HEK293 (cell line): ENCODE measurements around the gene TTC22.

Source experiments
- CTCF ChIA-PET: fragments of 350-600 bp; formaldehyde crosslinking; extraction: SDS; loops from one replicate; lab custom pipeline; 2021; ENCODE audit warnings: antibody characterized with exemption; lab: Yijun Ruan, JAX
- POLR2A ChIA-PET: fragments of 300-600 bp; formaldehyde crosslinking; extraction: SDS; loops from one replicate; lab custom pipeline; 2020; ENCODE audit warnings: antibody characterized with exemption, inconsistent platforms; lab: Yijun Ruan, JAX
- H3K27ac ChIP-seq: fragments of 200-500 bp; sonication (Bioruptor generic); 2 replicates; pipeline ENCODE4 v1.5.1; 2014; ENCODE audit warnings: low read depth, low read length, control low read depth, inconsistent platforms; ENCODE audit errors: extremely low read depth
- H3K36me3 ChIP-seq, 2 experiments: fragments of 200-500 bp in 1 of 2; sonication (Bioruptor generic) in 1 of 2; 1 replicate in 1 of 2; 2 replicates in 1 of 2; pipeline ENCODE4 v1.5.1; 2014 to 2017; ENCODE audit warnings: inconsistent platforms in 2 of 2, low read length in 2 of 2; ENCODE audit not compliant: control insufficient read depth in 2 of 2, insufficient read depth in 1 of 2
- H3K4me1 ChIP-seq: fragments of 200-500 bp; sonication (Bioruptor generic); 2 replicates; pipeline ENCODE4 v1.5.1; 2014; ENCODE audit warnings: mild to moderate bottlenecking, low read length, inconsistent platforms; ENCODE audit not compliant: control insufficient read depth, insufficient read depth
- H3K4me3 ChIP-seq: 2 replicates; pipeline ENCODE4 v1.5.1; 2011; ENCODE audit warnings: low read depth, mild to moderate bottlenecking, control low read depth, low read length, moderate library complexity
- H3K9me3 ChIP-seq: fragments of 200-500 bp; sonication (Bioruptor generic); 2 replicates; pipeline ENCODE4 v1.5.1; 2014; ENCODE audit warnings: low read depth, low read length, inconsistent platforms; ENCODE audit not compliant: control insufficient read depth, insufficient read depth
- FEZF1 ChIP-seq: fragments of 450-650 bp; formaldehyde crosslinking; IDR thresholded peaks from 2 replicates; pipeline ENCODE4 v1.5.1; 2016; ENCODE audit warnings: missing biosample characterization, missing genetic modification characterization
- GLI4 ChIP-seq: fragments of 450-650 bp; formaldehyde crosslinking; IDR thresholded peaks from 2 replicates; pipeline ENCODE4 v1.5.1; 2016; ENCODE audit warnings: missing biosample characterization, missing genetic modification characterization
- PRDM4 ChIP-seq: fragments of 450-650 bp; formaldehyde crosslinking; IDR thresholded peaks from 2 replicates; pipeline ENCODE4 v1.5.1; 2017; ENCODE audit warnings: missing biosample characterization, missing genetic modification characterization
- TCF7L2 ChIP-seq: IDR thresholded peaks from 2 replicates; pipeline ENCODE4 v1.6.1; 2011; ENCODE audit warnings: low read depth, mild to moderate bottlenecking, inconsistent platforms, low read length, moderate library complexity, borderline replicate concordance
- ZNF148 ChIP-seq: fragments of 450-650 bp; formaldehyde crosslinking; IDR thresholded peaks from 2 replicates; pipeline ENCODE4 v1.5.0; 2017; ENCODE audit warnings: missing biosample characterization, missing genetic modification characterization, borderline replicate concordance
- ZNF157 ChIP-seq: fragments of 450-650 bp; formaldehyde crosslinking; IDR thresholded peaks from 2 replicates; pipeline ENCODE4 v1.5.1; 2016; ENCODE audit warnings: missing biosample characterization, missing genetic modification characterization
- ZNF18 ChIP-seq: fragments of 450-650 bp; formaldehyde crosslinking; IDR thresholded peaks from 2 replicates; pipeline ENCODE4 v1.5.1; 2016; ENCODE audit warnings: missing biosample characterization, missing genetic modification characterization
- ZNF2 ChIP-seq: fragments of 450-650 bp; formaldehyde crosslinking; IDR thresholded peaks from 2 replicates; pipeline ENCODE4 v1.5.1; 2016; ENCODE audit warnings: missing biosample characterization, missing genetic modification characterization
- ZNF26 ChIP-seq: fragments of 450-650 bp; formaldehyde crosslinking; IDR thresholded peaks from 2 replicates; pipeline ENCODE4 v1.5.1; 2016; ENCODE audit warnings: missing biosample characterization, missing genetic modification characterization
- ZNF280D ChIP-seq: fragments of 450-650 bp; formaldehyde crosslinking; IDR thresholded peaks from 2 replicates; pipeline ENCODE4 v1.5.1; 2016; ENCODE audit warnings: missing biosample characterization, missing genetic modification characterization
- ZNF324 ChIP-seq: fragments of 450-650 bp; formaldehyde crosslinking; IDR thresholded peaks from 2 replicates; pipeline ENCODE4 v1.5.1; 2016; ENCODE audit warnings: missing biosample characterization, missing genetic modification characterization
- ZNF354C ChIP-seq: fragments of 450-650 bp; formaldehyde crosslinking; IDR thresholded peaks from 2 replicates; pipeline ENCODE4 v1.5.1; 2016; ENCODE audit warnings: missing biosample characterization, missing genetic modification characterization, low read depth, borderline replicate concordance
- ZNF394 ChIP-seq: fragments of 450-650 bp; formaldehyde crosslinking; IDR thresholded peaks from 2 replicates; pipeline ENCODE4 v1.5.1; 2016; ENCODE audit warnings: missing biosample characterization, missing genetic modification characterization, mild to moderate bottlenecking, moderate library complexity, borderline replicate concordance
- ZNF416 ChIP-seq: fragments of 450-650 bp; formaldehyde crosslinking; IDR thresholded peaks from 2 replicates; pipeline ENCODE4 v1.5.1; 2016; ENCODE audit warnings: missing biosample characterization, missing genetic modification characterization
- ZNF510 ChIP-seq: fragments of 450-650 bp; formaldehyde crosslinking; IDR thresholded peaks from 2 replicates; pipeline ENCODE4 v1.5.1; 2018; ENCODE audit warnings: mild to moderate bottlenecking, missing genetic modification characterization, missing biosample characterization; ENCODE audit not compliant: insufficient replicate concordance
- ZNF549 ChIP-seq: fragments of 450-650 bp; IDR thresholded peaks from 2 replicates; pipeline ENCODE4 v1.5.1; 2018; ENCODE audit warnings: missing biosample characterization, missing genetic modification characterization, mild to moderate bottlenecking, inconsistent platforms, moderate library complexity
- ZNF558 ChIP-seq: fragments of 450-650 bp; formaldehyde crosslinking; IDR thresholded peaks from 2 replicates; pipeline ENCODE4 v1.5.1; 2016; ENCODE audit warnings: missing biosample characterization, missing genetic modification characterization
- ZNF76 ChIP-seq: fragments of 450-650 bp; formaldehyde crosslinking; IDR thresholded peaks from 2 replicates; pipeline ENCODE4; 2016; ENCODE audit warnings: low read depth, missing biosample characterization, missing genetic modification characterization, borderline replicate concordance
- ZSCAN4 ChIP-seq: fragments of 450-650 bp; formaldehyde crosslinking; IDR thresholded peaks from 2 replicates; pipeline ENCODE4 v1.5.1; 2017; ENCODE audit warnings: missing biosample characterization, missing genetic modification characterization

Gene TTC22

GRCh38 chr1:54745864-54746263, 55.3 kb downstream of the TTC22 start:
- H3K9me3 ChIP-seq = no peaks in the 10 kb centered on the region
- TF ChIP-seq ZNF2 (tag by site-specific recombination) = no peak
- no peak for TF ChIP-seq ZNF549
- TF ChIP-seq ZNF148 (tag by site-specific recombination) = no peak
- TF ChIP-seq ZSCAN4 = no peak
- TF ChIP-seq ZNF157 = no peak
- TF ChIP-seq ZNF280D = no peak
- TF ChIP-seq, all 188 proteins: peak for 0
- ChIA-PET POLR2A (interaction anchor here (1.1 kb wide), 1 partner anchor 11 kb away, joined by 3 read pairs; no protein-coding TSS in a partner anchor), CTCF (no interaction called here)
- Histone ChIP-seq H3K4me1 (no peaks in the 10 kb centered on the region), H3K27ac (no peak overlapping the region), H3K4me3 (no peak overlapping the region), H3K36me3 (peaks cover 4 to 38% of the 10 kb centered on the region in 2 experiments; a peak in 1 of 3 replicates)

- Histone ChIP-seq H3K36me3 (peaks cover 4 to 44% of the 10 kb centered on the region in 2 experiments; a peak in 1 of 3 replicates), H3K9me3 (no peaks in the 10 kb centered on the region), H3K4me3 (no peak overlapping the region), H3K27ac (no peak overlapping the region), H3K4me1 (no peaks in the 10 kb centered on the region)
- CTCF ChIA-PET = no interaction called here
- POLR2A ChIA-PET = interaction anchor here (1.1 kb wide), 1 partner anchor 12 kb away, joined by 3 read pairs; no protein-coding TSS in a partner anchor
- TF ChIP-seq ZNF558 (tag by site-specific recombination) (no peak), ZNF157 (no peak), ZNF76 (tag by site-specific recombination) (no peak)
These were observed 55.8 kb downstream of the TTC22 start for GRCh38 chr1:54745274-54745673.

- POLR2A ChIA-PET = no interaction called here
- Histone ChIP-seq H3K4me1 (no peaks in the 10 kb centered on the region), H3K27ac (no peak overlapping the region), H3K9me3 (no peaks in the 10 kb centered on the region), H3K36me3 (peaks cover 6 to 50% of the 10 kb centered on the region in 2 experiments; a peak in 1 of 3 replicates), H3K4me3 (no peak overlapping the region)
- CTCF ChIA-PET = no interaction called here
- TF ChIP-seq ZNF510 (no peak), PRDM4 (tag by site-specific recombination) (no peak), ZNF26 (tag by site-specific recombination) (no peak), ZNF416 (tag by site-specific recombination) (no peak), ZNF394 (no peak), GLI4 (no peak), ZNF354C (no peak), FEZF1 (tag by site-specific recombination) (no peak), ZNF324 (no peak), TCF7L2 (no peak), ZNF18 (tag by site-specific recombination) (no peak)
These were observed 56.4 kb downstream of the TTC22 start for GRCh38 chr1:54744696-54745095.
